ENCODE measurements around the gene HSF5.
"Not testable (repeated sequence)": the region's sequence is repeated elsewhere in the genome, so short reads cannot be mapped to it uniquely, and the experiment has no call there.

The HSF5 gene

DNA sequence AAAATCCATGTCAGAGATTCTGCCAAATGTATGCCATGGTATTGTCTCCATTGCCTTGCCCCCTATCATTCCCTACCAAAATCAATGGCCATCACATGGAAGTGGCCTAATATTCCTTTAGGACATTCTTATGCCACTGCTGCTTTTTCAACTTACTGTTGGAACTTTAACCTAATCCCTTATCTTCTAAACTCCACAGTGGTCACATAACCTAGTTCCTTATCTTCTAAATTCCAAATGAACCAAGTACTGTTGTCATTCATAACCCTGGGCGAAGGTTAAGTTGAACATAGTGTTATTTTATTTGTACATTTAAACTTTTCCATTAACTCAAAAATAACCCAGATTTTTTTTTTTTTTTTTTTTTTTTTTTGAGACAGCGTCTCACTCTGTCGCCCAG, 3.6 kb downstream of the HSF5 start:
- H3K36me3 ChIP-seq (ENCODE audit: insufficient read depth, low read length) = peaks cover 7% of the 10 kb centered on the region
- TF ChIP-seq EZH2 (IDR thresholded peaks at IDR 0.05) (no peak), FOXP2 (optimal IDR thresholded peaks at IDR 0.05; ENCODE audit: control extremely low read depth, extremely low read length, insufficient read depth) (no peak), POLR2AphosphoS5 (IDR thresholded peaks at IDR 0.05; ENCODE audit: borderline replicate concordance, low read depth, low read length) (no peak)

DNA sequence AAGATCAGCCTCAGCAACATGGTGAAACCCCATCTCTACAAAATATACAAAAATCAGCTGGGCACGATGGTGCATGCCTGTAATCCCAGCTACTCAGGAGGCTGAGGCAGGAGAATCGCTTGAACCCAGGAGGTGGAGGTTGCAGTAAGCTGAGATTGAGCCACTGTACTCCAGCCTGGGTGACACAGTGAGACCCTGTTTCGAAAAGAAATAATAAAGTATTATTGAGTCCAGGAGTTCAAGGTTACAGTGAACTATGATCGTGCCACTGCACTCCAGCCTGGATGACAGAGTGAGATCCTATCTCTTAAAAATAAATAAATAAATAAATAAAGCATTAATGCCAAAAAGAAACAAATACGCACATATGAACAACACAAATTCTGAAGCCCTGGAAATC, 6.4 kb downstream of the HSF5 start:
- H3K4me3 ChIP-seq; H3K9me3 ChIP-seq (ENCODE audit: low read depth, low read length); DNase-seq (ENCODE audit: low read depth, low spot score); H3K9ac ChIP-seq (ENCODE audit: insufficient read length); H3K36me3 ChIP-seq (ENCODE audit: insufficient read depth, low read length); H3K27ac ChIP-seq: not testable (repeated sequence)

More for the DNA sequence above, 3.6 kb downstream of the HSF5 start:
- no peak for DNase-seq (ENCODE audit: low read depth, low spot score)
- H3K9ac ChIP-seq (ENCODE audit: insufficient read length) = no peak overlapping the region
- no peak overlapping the region for H3K4me3 ChIP-seq
- no peak overlapping the region for H3K27ac ChIP-seq
- H3K9me3 ChIP-seq (ENCODE audit: low read depth, low read length) = no peaks in the 10 kb centered on the region

DNA sequence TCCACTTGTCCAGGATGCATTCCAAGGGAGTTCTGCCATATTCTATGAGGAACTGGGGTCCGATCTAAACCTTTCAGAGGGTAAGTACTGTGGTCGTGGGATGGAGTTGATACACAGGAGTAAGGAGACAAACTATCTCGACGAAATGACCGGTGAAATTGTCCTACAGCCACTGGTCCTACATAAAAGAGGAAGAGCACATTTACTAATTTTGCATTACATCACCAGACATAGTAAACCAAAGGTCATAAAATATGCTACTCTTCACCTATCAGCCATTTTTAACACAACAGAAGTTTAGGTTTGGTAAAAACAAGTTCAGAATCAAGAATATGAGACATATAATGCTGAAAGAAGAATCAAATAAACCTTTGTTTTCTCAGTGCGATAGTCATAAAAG, 8.1 kb downstream of the HSF5 start:
- H3K4me3 ChIP-seq = no peak overlapping the region

DNA sequence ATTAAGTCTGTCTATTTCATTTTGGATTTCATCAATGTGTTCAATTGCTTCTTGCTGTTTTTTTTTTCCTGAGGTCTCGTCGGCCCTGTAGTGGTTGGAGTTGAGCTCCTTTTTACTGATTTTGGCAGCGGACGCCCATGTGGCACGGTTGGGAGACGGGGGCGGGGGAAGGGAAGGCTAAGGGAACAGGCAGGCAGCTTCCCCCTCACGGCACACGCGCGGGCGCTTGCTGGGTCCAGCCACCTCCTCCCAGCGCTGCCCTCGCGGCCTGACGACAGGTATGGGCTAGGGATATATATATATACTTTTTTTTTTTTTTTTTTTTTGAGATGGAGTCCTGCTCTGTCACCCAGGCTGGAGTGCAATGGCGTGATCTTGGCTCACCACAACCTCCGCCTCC, 11.4 kb downstream of the HSF5 start:
- no peak overlapping the region for H3K4me3 ChIP-seq
- no peak overlapping the region for H3K9ac ChIP-seq (ENCODE audit: insufficient read length)
- no peaks in the 10 kb centered on the region for H3K36me3 ChIP-seq (ENCODE audit: insufficient read depth, low read length)
- no peak for DNase-seq (ENCODE audit: low read depth, low spot score)
- no peak for TF ChIP-seq FOXP2 (optimal IDR thresholded peaks at IDR 0.05; ENCODE audit: control extremely low read depth, extremely low read length, insufficient read depth)
- TF ChIP-seq EZH2 (IDR thresholded peaks at IDR 0.05) = no peak
- no peak overlapping the region for H3K27ac ChIP-seq
- no peaks in the 10 kb centered on the region for H3K9me3 ChIP-seq (ENCODE audit: low read depth, low read length)

More for the DNA sequence above, 8.1 kb downstream of the HSF5 start:
- Histone ChIP-seq H3K9ac (ENCODE audit: insufficient read length) (no peak overlapping the region), H3K27ac (no peak overlapping the region), H3K9me3 (ENCODE audit: low read depth, low read length) (no peaks in the 10 kb centered on the region), H3K36me3 (ENCODE audit: insufficient read depth, low read length) (no peaks in the 10 kb centered on the region)
- no peak for TF ChIP-seq EZH2 (IDR thresholded peaks at IDR 0.05)
- TF ChIP-seq POLR2AphosphoS5 (IDR thresholded peaks at IDR 0.05; ENCODE audit: borderline replicate concordance, low read depth, low read length) = no peak
- no peak for TF ChIP-seq FOXP2 (optimal IDR thresholded peaks at IDR 0.05; ENCODE audit: control extremely low read depth, extremely low read length, insufficient read depth)
- DNase-seq (ENCODE audit: low read depth, low spot score) = no peak

DNA sequence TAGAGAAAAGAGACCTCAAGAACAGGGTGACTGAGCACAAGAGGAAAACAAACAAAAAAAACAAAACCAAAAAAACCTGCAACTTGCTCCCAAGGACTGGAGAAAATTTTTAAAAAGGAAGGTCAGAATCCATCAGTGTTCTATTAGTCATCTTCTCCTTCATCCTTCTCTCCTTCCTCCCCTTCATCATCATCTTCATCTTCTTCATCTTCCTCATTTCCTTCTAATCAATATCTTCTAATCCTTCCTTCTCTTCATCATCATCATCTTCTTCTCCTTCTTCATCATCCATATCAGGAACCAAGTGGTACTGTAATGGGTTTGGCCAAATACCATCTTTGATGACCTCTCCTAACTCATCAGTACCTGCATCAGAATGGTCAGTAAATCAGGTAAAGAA, 12.2 kb downstream of the HSF5 start:
- H3K27ac ChIP-seq = no peak overlapping the region
- no peak for DNase-seq (ENCODE audit: low read depth, low spot score)
- TF ChIP-seq FOXP2 (optimal IDR thresholded peaks at IDR 0.05; ENCODE audit: control extremely low read depth, extremely low read length, insufficient read depth) = no peak
- TF ChIP-seq POLR2AphosphoS5 (IDR thresholded peaks at IDR 0.05; ENCODE audit: borderline replicate concordance, low read depth, low read length) = no peak
- no peak for TF ChIP-seq EZH2 (IDR thresholded peaks at IDR 0.05)
- no peak overlapping the region for H3K9ac ChIP-seq (ENCODE audit: insufficient read length)
- H3K9me3 ChIP-seq (ENCODE audit: low read depth, low read length) = no peaks in the 10 kb centered on the region
- no peaks in the 10 kb centered on the region for H3K36me3 ChIP-seq (ENCODE audit: insufficient read depth, low read length)
- H3K4me3 ChIP-seq = no peak overlapping the region

DNA sequence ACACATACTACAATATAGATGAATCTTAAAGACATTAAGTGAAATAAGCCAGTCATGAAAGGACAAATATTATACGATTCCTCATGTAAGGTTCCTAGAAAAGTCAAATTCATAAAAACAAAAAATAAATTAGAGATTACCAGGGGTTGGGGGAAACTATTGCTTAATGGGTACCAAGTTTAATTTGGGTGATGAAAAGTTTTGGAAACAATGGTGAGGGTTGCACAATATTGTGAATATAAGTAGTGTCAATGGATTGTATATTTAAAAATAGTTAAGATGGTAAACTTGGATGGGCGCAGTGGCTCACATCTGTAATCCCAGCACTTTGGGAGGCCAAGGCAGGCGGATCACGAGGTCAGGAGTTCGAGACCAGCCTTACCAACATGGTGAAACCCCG, 17.9 kb downstream of the HSF5 start:
- TF ChIP-seq POLR2AphosphoS5 (IDR thresholded peaks at IDR 0.05; ENCODE audit: borderline replicate concordance, low read depth, low read length) (no peak), EZH2 (IDR thresholded peaks at IDR 0.05) (no peak), FOXP2 (optimal IDR thresholded peaks at IDR 0.05; ENCODE audit: control extremely low read depth, extremely low read length, insufficient read depth) (no peak)
- Histone ChIP-seq H3K27ac (no peak overlapping the region), H3K36me3 (ENCODE audit: insufficient read depth, low read length) (no peaks in the 10 kb centered on the region), H3K4me3 (no peak overlapping the region), H3K9ac (ENCODE audit: insufficient read length) (no peak overlapping the region), H3K9me3 (ENCODE audit: low read depth, low read length) (no peaks in the 10 kb centered on the region)
- DNase-seq (ENCODE audit: low read depth, low spot score) = no peak

DNA sequence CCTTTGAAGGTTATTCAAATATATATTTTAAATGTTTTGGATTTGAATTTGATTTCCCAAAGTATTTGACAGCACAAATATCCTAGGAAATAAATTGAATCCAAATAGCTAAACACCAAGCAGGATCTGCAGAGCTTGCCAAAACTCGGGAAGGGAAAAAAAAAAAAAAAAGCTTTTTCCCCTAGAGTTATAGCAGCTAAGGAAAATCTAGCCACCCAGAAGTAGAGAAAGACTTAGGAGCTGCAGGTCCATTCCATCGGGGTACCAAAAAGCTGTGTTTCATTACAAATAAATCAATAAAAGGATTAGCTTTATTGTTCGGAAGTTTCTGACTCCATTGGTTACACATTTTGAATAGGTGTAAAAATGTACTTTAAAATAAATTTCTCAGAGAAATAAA, 19.3 kb downstream of the HSF5 start:
- DNase-seq (ENCODE audit: low read depth, low spot score) = no peak
- no peak overlapping the region for H3K9ac ChIP-seq (ENCODE audit: insufficient read length)
- TF ChIP-seq POLR2AphosphoS5 (IDR thresholded peaks at IDR 0.05; ENCODE audit: borderline replicate concordance, low read depth, low read length) = no peak
- no peak for TF ChIP-seq FOXP2 (optimal IDR thresholded peaks at IDR 0.05; ENCODE audit: control extremely low read depth, extremely low read length, insufficient read depth)
- TF ChIP-seq EZH2 (IDR thresholded peaks at IDR 0.05) = no peak
- H3K4me3 ChIP-seq = no peak overlapping the region
- H3K9me3 ChIP-seq (ENCODE audit: low read depth, low read length) = no peaks in the 10 kb centered on the region
- H3K27ac ChIP-seq = no peak overlapping the region
- no peaks in the 10 kb centered on the region for H3K36me3 ChIP-seq (ENCODE audit: insufficient read depth, low read length)

DNA sequence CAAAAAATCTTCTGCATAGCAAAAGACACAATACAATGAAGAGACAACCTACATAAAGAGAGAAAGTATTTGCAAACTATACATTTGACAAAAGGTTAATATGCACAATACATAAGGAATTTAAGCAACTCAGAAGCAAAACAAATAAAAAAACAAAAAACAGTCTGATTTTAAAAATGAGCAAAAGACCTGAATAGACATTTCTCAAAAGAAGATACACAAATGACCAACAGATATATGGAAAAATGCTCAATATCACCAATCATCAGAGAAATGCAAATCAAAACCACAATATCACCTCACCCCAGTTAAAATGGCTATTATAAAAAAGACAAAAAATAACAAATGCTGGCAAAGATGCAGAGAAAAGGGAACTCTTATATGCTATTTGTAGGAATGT, 32.7 kb downstream of the HSF5 start:
- TF ChIP-seq POLR2AphosphoS5 (IDR thresholded peaks at IDR 0.05; ENCODE audit: borderline replicate concordance, low read depth, low read length) (no peak), FOXP2 (optimal IDR thresholded peaks at IDR 0.05; ENCODE audit: control extremely low read depth, extremely low read length, insufficient read depth) (no peak), EZH2 (IDR thresholded peaks at IDR 0.05) (no peak)
- Histone ChIP-seq H3K9ac (ENCODE audit: insufficient read length) (no peak overlapping the region), H3K4me3 (no peak overlapping the region)

DNA sequence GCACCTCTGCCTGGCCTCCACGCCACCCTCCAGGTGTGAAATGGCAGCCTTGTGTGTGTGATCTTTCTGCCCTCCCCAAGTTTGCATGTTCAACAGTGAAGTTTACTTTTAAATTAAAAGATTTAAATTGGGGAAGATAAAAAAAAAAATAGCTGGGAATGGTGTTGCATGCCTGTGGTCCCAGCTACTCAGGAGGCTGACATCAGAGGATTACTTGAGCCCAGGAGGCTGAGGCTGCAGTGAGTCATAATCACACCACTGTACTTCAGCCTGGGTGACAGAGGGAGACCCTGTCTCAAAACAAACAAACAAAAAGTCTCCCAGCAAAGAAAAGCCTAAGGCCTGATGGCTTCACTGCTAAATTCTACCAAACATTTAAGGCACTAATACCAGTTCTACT, 35.5 kb downstream of the HSF5 start:
- no peaks in the 10 kb centered on the region for H3K36me3 ChIP-seq (ENCODE audit: insufficient read depth, low read length)
- no peak overlapping the region for H3K27ac ChIP-seq
- H3K9ac ChIP-seq (ENCODE audit: insufficient read length) = no peak overlapping the region
- TF ChIP-seq POLR2AphosphoS5 (IDR thresholded peaks at IDR 0.05; ENCODE audit: borderline replicate concordance, low read depth, low read length) = no peak
- DNase-seq (ENCODE audit: low read depth, low spot score) = no peak
- no peaks in the 10 kb centered on the region for H3K9me3 ChIP-seq (ENCODE audit: low read depth, low read length)
- H3K4me3 ChIP-seq = no peak overlapping the region

More for the DNA sequence above, 32.7 kb downstream of the HSF5 start:
- Histone ChIP-seq H3K36me3 (ENCODE audit: insufficient read depth, low read length) (no peaks in the 10 kb centered on the region), H3K9me3 (ENCODE audit: low read depth, low read length) (no peaks in the 10 kb centered on the region), H3K27ac (no peak overlapping the region)
- no peak for DNase-seq (ENCODE audit: low read depth, low spot score)

Data from SK-N-MC (cell line).